Esophagus muscularis mucosa (tissue), 4 donors: ENCODE results near the gene SMIM17. TPM values are rescaled to one million over a fixed set of nuclear protein-coding genes. Genes with fewer than 3 reads are reported as not detected.
A peak's percentile ranks its signal among the peaks of the same experiment; 100 is the strongest.

Experiments used
- DNase-seq: peaks from one replicate; pipeline ENCODE4 v3.0.0-alpha.2; 2017; ENCODE audit errors: extremely low spot score
- H3K27ac ChIP-seq, 4 donors: fragments of 200-600 bp; sonication (generic); replicated peaks in 1 of 4; 1 replicate in 3 of 4; 2 replicates in 1 of 4; pipeline ENCODE4 v1.5.1; 2016 to 2019; ENCODE audit warnings: mild to moderate bottlenecking in 1 of 4
- H3K27me3 ChIP-seq, 4 donors: fragments of 200-600 bp; sonication (generic); one replicate each; pipeline versions ENCODE4 v1.5.1 to v1.6.0; 2016 to 2019
- H3K36me3 ChIP-seq, 4 donors: fragments of 200-600 bp; sonication (generic); one replicate each; pipeline ENCODE4 v1.5.1; 2016 to 2019
- H3K4me1 ChIP-seq, 4 donors: fragments of 200-600 bp; sonication (generic); one replicate each; pipeline ENCODE4 v1.5.1; 2016 to 2019
- H3K4me3 ChIP-seq, 4 donors: fragments of 200-600 bp; sonication (generic); 1 replicate in 2 of 4; 2 replicates in 2 of 4; pipeline ENCODE4 v1.5.1; 2016 to 2019; ENCODE audit warnings: mild to moderate bottlenecking in 4 of 4, moderate library complexity in 1 of 4
- H3K9me3 ChIP-seq, 4 donors: fragments of 200-600 bp; sonication (generic); 1 replicate in 3 of 4; 2 replicates in 1 of 4; pipeline ENCODE4 v1.5.1; 2016 to 2019
- CTCF ChIP-seq, 3 experiments: fragments of 200-600 bp in 2 of 3; fragments of 450-650 bp in 1 of 3; sonication (generic) in 2 of 3; IDR thresholded peaks; one replicate each; pipeline ENCODE4 v1.5.1; 2017 to 2019; ENCODE audit warnings: antibody characterized with exemption in 3 of 3, mild to moderate bottlenecking in 2 of 3, moderate library complexity in 1 of 3
- EP300 ChIP-seq: sonication (generic); formaldehyde crosslinking; IDR thresholded peaks from one replicate; pipeline ENCODE4 v1.6.1; 2017; ENCODE audit warnings: antibody characterized with exemption
- POLR2A ChIP-seq: fragments of 450-650 bp; IDR thresholded peaks from one replicate; pipeline ENCODE4 v1.6.1; 2017; ENCODE audit warnings: antibody characterized with exemption, moderate library complexity, mild to moderate bottlenecking, low read depth
- POLR2AphosphoS5 ChIP-seq, 2 donors: sonication (generic); formaldehyde crosslinking; IDR thresholded peaks; one replicate each; pipeline ENCODE4 v1.6.1; 2017; ENCODE audit warnings: antibody characterized with exemption in 2 of 2
- WGBS: methylation state at CpG from one replicate; pipeline ENCODE4 v1.1.5; 2018; 5-methylcytosine and 5-hydroxymethylcytosine counted together
- intact Hi-C: fragments of 100-400 bp; cut with DNase I; formaldehyde crosslinking; loops from one replicate; pipeline ENCODE4 v1.15.1; 2023
- total RNA-seq, 4 donors: library from RNA; depleted of rRNA; stranded (reverse); fragments of >200 nt; gene quantifications; one replicate each; pipeline versions ENCODE4 v1.1.0 to v1.2.1, GENCODE V29; 2016

Gene SMIM17
- total RNA-seq, result under 1 TPM in 1 of 4 donors, not detected in 3; 0.65 TPM

- intact Hi-C loops, result no loop called here
- TF ChIP-seq POLR2AphosphoS5 (IDR thresholded peaks at IDR 0.05) (no peak), CTCF (IDR thresholded peaks at IDR 0.05) (no peak)
- peaks cover 0 to 37% (median 6%) of the 10 kb centered on the region in 4 donors for H3K27me3 ChIP-seq
- H3K4me1 ChIP-seq, result no peaks in the 10 kb centered on the region
- no peak for DNase-seq
- peaks cover 0 to 7% (median 0%) of the 10 kb centered on the region in 4 donors for H3K36me3 ChIP-seq
- 14% methylated on average over 32 of the region's 60 CpGs for WGBS
- H3K9me3 ChIP-seq, result peaks cover 0 to 21% (median 7%) of the 10 kb centered on the region in 4 donors
- no peak within 1 kb of the TSS for H3K4me3 ChIP-seq
- H3K27ac ChIP-seq, result no peak within 1 kb of the TSS
Measured at GRCh38 chr19:56642711-56643459, at the start of gene SMIM17. Gene SMIM17 (plus strand): TSS chr19:56643159. CDS start chr19:56645668, 2,509 bp downstream.

- 60% methylated on average over 4 of the region's 4 CpGs for WGBS
- H3K4me3 ChIP-seq, result peak overlapping the region; percentile 82 to 99 (median 90)
- no peaks in the 10 kb centered on the region for H3K27me3 ChIP-seq
- H3K4me1 ChIP-seq, result peaks cover 10 to 24% (median 13%) of the 10 kb centered on the region in 4 donors
- H3K36me3 ChIP-seq, result no peaks in the 10 kb centered on the region
- TF ChIP-seq POLR2AphosphoS5 (IDR thresholded peaks at IDR 0.05), result no peak
- TF ChIP-seq POLR2A, result no peak
- no peak for TF ChIP-seq CTCF (IDR thresholded peaks at IDR 0.05)
- no peak for TF ChIP-seq EP300
- no peak for DNase-seq
- peak overlapping the region; percentile 77 to 80 (median 78) for H3K27ac ChIP-seq
- intact Hi-C loops, result loop anchor here (10.0 kb wide), 1 partner anchor 190 kb away; the partner anchor contains the start of gene ZNF583
- H3K9me3 ChIP-seq, result no peaks in the 10 kb centered on the region
Measured at GRCh38 chr19:56594446-56594782, 48.5 kb upstream of the SMIM17 start.

GRCh38 chr19:56594783-56595547 lies 48.0 kb upstream of the SMIM17 start, which contains the start of gene ZNF71:
Gene ZNF71 (plus strand): TSS chr19:56595302. CDS start chr19:56601559, 6,257 bp downstream.
- TF ChIP-seq POLR2AphosphoS5 (IDR thresholded peaks at IDR 0.05) (peak; percentile 75 to 88), CTCF (IDR thresholded peaks at IDR 0.05) (no peak)
- intact Hi-C loops, result loop anchor here (10.0 kb wide), 1 partner anchor 190 kb away; the partner anchor contains the start of gene ZNF583
- no peaks in the 10 kb centered on the region for H3K9me3 ChIP-seq
- WGBS, result 2% methylated on average over 25 of the region's 52 CpGs
- peak; percentile 95 for DNase-seq
- no peaks in the 10 kb centered on the region for H3K36me3 ChIP-seq
- H3K27ac ChIP-seq, result peak within 1 kb of the TSS; percentile 77 to 80 (median 78)
- H3K4me1 ChIP-seq, result peaks cover 10 to 24% (median 13%) of the 10 kb centered on the region in 4 donors
- H3K27me3 ChIP-seq, result no peaks in the 10 kb centered on the region
- H3K4me3 ChIP-seq, result peak within 1 kb of the TSS; percentile 82 to 99 (median 90)

- Histone ChIP-seq H3K9me3 (no peaks in the 10 kb centered on the region), H3K4me1 (peaks cover 10 to 24% (median 13%) of the 10 kb centered on the region in 4 donors), H3K36me3 (no peaks in the 10 kb centered on the region), H3K27me3 (no peaks in the 10 kb centered on the region), H3K27ac (peak overlapping the region; percentile 77 to 80 (median 78)), H3K4me3 (peak overlapping the region; percentile 82 to 99 (median 90))
- intact Hi-C loops, result loop anchor here (10.0 kb wide), 1 partner anchor 191 kb away; the partner anchor contains the start of gene ZNF583
- TF ChIP-seq CTCF (IDR thresholded peaks at IDR 0.05), result no peak
- no peak for TF ChIP-seq POLR2A
- no peak for TF ChIP-seq EP300
- no peak for TF ChIP-seq POLR2AphosphoS5 (IDR thresholded peaks at IDR 0.05)
- 0% methylated on average over 4 of the region's 4 CpGs for WGBS
- DNase-seq, result no peak
Measured at GRCh38 chr19:56595548-56595899, 47.4 kb upstream of the SMIM17 start.
